Neuronal stem cell (in vitro differentiated cells): ENCODE results near the gene CDRT4.

Experiments used
- DNase-seq: peaks from one replicate; pipeline ENCODE4 v3.0.0-alpha.2; 2013; ENCODE audit warnings: low spot score
- H2AFZ ChIP-seq: one replicate; pipeline ENCODE4 v1.6.1; 2013; ENCODE audit warnings: mild to moderate bottlenecking, low read length, inconsistent platforms
- H2AK5ac ChIP-seq: 2 replicates; pipeline ENCODE4 v1.6.1; 2013; ENCODE audit warnings: low read depth, mild to moderate bottlenecking, inconsistent platforms, low read length, moderate library complexity, mixed read lengths
- H2BK120ac ChIP-seq: 2 replicates; pipeline ENCODE4 v1.6.1; 2013; ENCODE audit warnings: low read depth, mild to moderate bottlenecking, inconsistent platforms, low read length, moderate library complexity, mixed read lengths
- H2BK12ac ChIP-seq: one replicate; pipeline ENCODE4 v1.6.1; 2013; ENCODE audit warnings: low read length, inconsistent platforms
- H2BK15ac ChIP-seq: 2 replicates; pipeline ENCODE4 v1.6.1; 2013; ENCODE audit warnings: mild to moderate bottlenecking, low read length, inconsistent platforms, mixed read lengths
- H2BK5ac ChIP-seq: one replicate; pipeline ENCODE4 v1.6.1; 2013; ENCODE audit warnings: inconsistent platforms, mild to moderate bottlenecking, low read length, moderate library complexity
- H3K14ac ChIP-seq: one replicate; pipeline ENCODE4 v1.6.1; 2013; ENCODE audit warnings: low read length, inconsistent platforms
- H3K18ac ChIP-seq: 2 replicates; pipeline ENCODE4 v1.6.1; 2013; ENCODE audit warnings: low read length, inconsistent platforms
- H3K23ac ChIP-seq: 2 replicates; pipeline ENCODE4 v1.6.1; 2013; ENCODE audit warnings: low read depth, mild to moderate bottlenecking, mixed read lengths, low read length, inconsistent platforms; ENCODE audit not compliant: poor library complexity
- H3K27ac ChIP-seq: replicated peaks from 3 replicates; pipeline ENCODE4 v1.5.1; 2013; ENCODE audit warnings: low read length, inconsistent platforms
- H3K27me3 ChIP-seq, 3 experiments: 2 replicates each; pipeline ENCODE4 v1.6.1; 2013; ENCODE audit warnings: low read length in 3 of 3, mild to moderate bottlenecking in 2 of 3, inconsistent platforms in 1 of 3, low read depth in 1 of 3, mixed read lengths in 1 of 3, moderate library complexity in 1 of 3; ENCODE audit not compliant: control insufficient read depth in 3 of 3, insufficient read depth in 3 of 3
- H3K36me3 ChIP-seq, 2 donors: replicated peaks in 1 of 2; 2 replicates each; pipeline ENCODE4 v1.6.1; 2013; ENCODE audit warnings: low read length in 2 of 2; ENCODE audit not compliant: control insufficient read depth in 2 of 2, insufficient read depth in 2 of 2
- H3K4ac ChIP-seq: 2 replicates; pipeline ENCODE4 v1.6.1; 2013; ENCODE audit warnings: inconsistent platforms, mild to moderate bottlenecking, low read length, moderate library complexity
- H3K4me1 ChIP-seq, 2 donors: 1 replicate in 1 of 2; 2 replicates in 1 of 2; pipeline ENCODE4 v1.6.1; 2013; ENCODE audit warnings: low read length in 2 of 2, low read depth in 1 of 2; ENCODE audit not compliant: control insufficient read depth in 2 of 2, insufficient read depth in 1 of 2
- H3K4me2 ChIP-seq: one replicate; pipeline ENCODE4 v1.6.1; 2013; ENCODE audit warnings: mild to moderate bottlenecking, low read length, inconsistent platforms; ENCODE audit not compliant: insufficient read depth, poor library complexity, severe bottlenecking
- H3K4me3 ChIP-seq, 2 donors: 2 replicates each; pipeline ENCODE4 v1.5.1; 2013; ENCODE audit warnings: low read length in 2 of 2, mild to moderate bottlenecking in 2 of 2, inconsistent platforms in 1 of 2, moderate library complexity in 1 of 2
- H3K79me1 ChIP-seq: one replicate; pipeline ENCODE4 v1.6.1; 2013; ENCODE audit warnings: low read depth, mild to moderate bottlenecking, inconsistent platforms, low read length, moderate library complexity
- H3K9ac ChIP-seq: one replicate; pipeline ENCODE4 v1.6.1; 2013; ENCODE audit warnings: mild to moderate bottlenecking, low read depth, low read length, inconsistent platforms; ENCODE audit not compliant: poor library complexity
- H3K9me3 ChIP-seq, 2 donors: replicated peaks in 1 of 2; 2 replicates each; pipeline versions ENCODE3 to v1.6.1; 2013; ENCODE audit warnings: low read length in 2 of 2, mild to moderate bottlenecking in 2 of 2, inconsistent platforms in 1 of 2, low read depth in 1 of 2, mixed read lengths in 1 of 2, moderate library complexity in 1 of 2; ENCODE audit not compliant: control insufficient read depth in 2 of 2, insufficient read depth in 1 of 2
- H4K8ac ChIP-seq: one replicate; pipeline ENCODE4 v1.6.1; 2013; ENCODE audit warnings: low read depth, mild to moderate bottlenecking, inconsistent platforms, low read length, moderate library complexity
- H4K91ac ChIP-seq: one replicate; pipeline ENCODE4 v1.6.1; 2013; ENCODE audit warnings: low read length, low read depth, mild to moderate bottlenecking, inconsistent platforms; ENCODE audit not compliant: poor library complexity
- WGBS, 2 donors: extraction: QIAGEN DNeasy Blood & Tissue Kit; methylation state at CpG; one replicate each; pipeline ENCODE4 v1.1.7; 2013; ENCODE audit warnings: missing lambda C conversion rate in 2 of 2, mixed read lengths in 1 of 2; ENCODE audit not compliant: insufficient read length in 2 of 2, insufficient replicate concordance in 1 of 2; ENCODE audit errors: extremely low coverage in 2 of 2; 5-methylcytosine and 5-hydroxymethylcytosine counted together

CDRT4 gene

GRCh38 chr17:15501282-15501681, 33.9 kb upstream of the CDRT4 start:
- no peak overlapping the region for H2BK12ac ChIP-seq
- H3K4me1 ChIP-seq = peaks cover 0 to 6% of the 10 kb centered on the region in 2 donors
- H2AFZ ChIP-seq = no peak overlapping the region
- DNase-seq = no peak
- peaks cover 0 to 15% of the 10 kb centered on the region in 2 donors for H3K36me3 ChIP-seq
- H3K18ac ChIP-seq = no peak overlapping the region
- H2AK5ac ChIP-seq = no peak overlapping the region
- H4K91ac ChIP-seq = no peak overlapping the region
- no peak overlapping the region for H3K23ac ChIP-seq
- whole genome bisulfite sequencing, 2 donors = no CpG with 5 or more reads among the region's 3 CpGs
- no peak overlapping the region for H3K9ac ChIP-seq
- H4K8ac ChIP-seq = no peak overlapping the region
- no peak overlapping the region for H3K4ac ChIP-seq
- H3K14ac ChIP-seq = no peak overlapping the region
- no peak overlapping the region for H3K4me2 ChIP-seq
- H3K4me3 ChIP-seq = no peak overlapping the region
- H3K27me3 ChIP-seq = no peaks in the 10 kb centered on the region
- no peaks in the 10 kb centered on the region for H3K79me1 ChIP-seq
- no peak overlapping the region for H2BK15ac ChIP-seq
- H3K27ac ChIP-seq = no peak overlapping the region
- no peak overlapping the region for H2BK120ac ChIP-seq
- no peaks in the 10 kb centered on the region for H3K9me3 ChIP-seq
- no peak overlapping the region for H2BK5ac ChIP-seq

DNA sequence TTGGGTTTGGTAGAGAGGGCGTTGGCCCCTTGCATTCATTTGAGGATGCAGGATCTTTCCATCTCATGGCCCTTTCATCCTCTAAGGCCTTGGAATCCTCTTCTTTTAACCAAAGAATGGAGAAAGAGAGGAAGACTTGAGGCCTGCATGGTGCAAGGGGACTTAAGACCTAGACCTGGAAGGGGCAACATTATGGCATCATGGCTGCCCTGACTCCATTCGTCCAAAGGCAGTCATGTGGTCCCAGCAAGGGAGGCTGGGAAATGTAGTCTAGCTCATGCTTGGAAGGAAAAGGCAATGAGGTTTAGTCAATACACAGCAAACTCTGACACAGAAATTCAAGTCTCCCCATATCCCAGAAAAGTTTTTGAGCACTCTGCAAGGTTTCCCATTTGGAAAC, 30.7 kb upstream of the CDRT4 start:
- Histone ChIP-seq H2BK5ac (no peak overlapping the region), H3K4ac (no peak overlapping the region), H2BK12ac (no peak overlapping the region), H2BK120ac (no peak overlapping the region), H3K4me2 (no peak overlapping the region), H3K79me1 (no peaks in the 10 kb centered on the region), H3K9ac (no peak overlapping the region), H3K27ac (no peak overlapping the region), H3K4me3 (no peak overlapping the region), H2AK5ac (no peak overlapping the region), H2AFZ (no peak overlapping the region), H3K18ac (no peak overlapping the region), H3K36me3 (peaks cover 3 to 18% of the 10 kb centered on the region in 2 donors), H3K23ac (no peak overlapping the region), H3K9me3 (no peaks in the 10 kb centered on the region), H4K8ac (no peak overlapping the region), H2BK15ac (no peak overlapping the region), H3K27me3 (no peaks in the 10 kb centered on the region), H3K14ac (no peak overlapping the region), H4K91ac (no peak overlapping the region), H3K4me1 (peaks cover 0 to 7% of the 10 kb centered on the region in 2 donors)
- DNase-seq = no peak
- WGBS, 2 donors = no CpG with 5 or more reads among the region's 2 CpGs

GRCh38 chr17:15496735-15497670, 29.6 kb upstream of the CDRT4 start:
- H3K27ac ChIP-seq = no peak overlapping the region
- no peak for DNase-seq
- no peak overlapping the region for H3K4me2 ChIP-seq
- peaks cover 3 to 18% of the 10 kb centered on the region in 2 donors for H3K36me3 ChIP-seq
- peaks cover 0 to 6% of the 10 kb centered on the region in 2 donors for H3K4me1 ChIP-seq
- H2BK12ac ChIP-seq = no peak overlapping the region
- H3K14ac ChIP-seq = no peak overlapping the region
- no peak overlapping the region for H3K18ac ChIP-seq
- H3K23ac ChIP-seq = no peak overlapping the region
- WGBS, 2 donors = no CpG with 5 or more reads among the region's 7 CpGs
- no peaks in the 10 kb centered on the region for H3K9me3 ChIP-seq
- H3K9ac ChIP-seq = no peak overlapping the region
- no peak overlapping the region for H3K4me3 ChIP-seq
- no peak overlapping the region for H2BK120ac ChIP-seq
- H2BK5ac ChIP-seq = no peak overlapping the region
- H2AK5ac ChIP-seq = no peak overlapping the region
- H2AFZ ChIP-seq = no peak overlapping the region
- no peak overlapping the region for H3K4ac ChIP-seq
- no peak overlapping the region for H4K91ac ChIP-seq
- no peak overlapping the region for H4K8ac ChIP-seq
- H2BK15ac ChIP-seq = no peak overlapping the region
- H3K79me1 ChIP-seq = no peaks in the 10 kb centered on the region
- H3K27me3 ChIP-seq = no peaks in the 10 kb centered on the region

DNA sequence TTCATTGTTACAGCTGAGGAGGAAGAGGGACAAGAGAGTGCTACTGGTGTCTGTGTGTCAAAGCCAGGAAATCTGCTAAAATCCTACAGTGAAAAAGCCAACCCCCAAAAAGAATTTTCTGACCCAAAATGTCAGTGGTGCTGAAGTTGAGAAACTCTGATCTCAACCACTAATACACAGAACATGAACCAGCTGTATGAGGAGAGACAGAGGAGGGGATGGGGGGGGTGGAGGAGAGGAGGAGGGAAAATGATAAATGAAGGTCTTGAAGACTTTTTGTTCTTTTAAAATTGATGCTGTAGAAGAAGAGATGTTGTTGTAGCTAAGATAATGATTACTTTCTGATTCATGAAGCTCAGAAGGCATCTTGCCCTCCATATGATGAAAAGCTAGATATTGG, 27.4 kb upstream of the CDRT4 start:
- Histone ChIP-seq H3K18ac (no peak overlapping the region), H3K14ac (no peak overlapping the region), H3K4ac (no peak overlapping the region), H2BK12ac (no peak overlapping the region), H3K4me2 (no peak overlapping the region), H2BK120ac (no peak overlapping the region), H2BK15ac (no peak overlapping the region), H4K8ac (no peak overlapping the region), H2AK5ac (no peak overlapping the region), H3K9me3 (no peaks in the 10 kb centered on the region), H3K4me1 (peaks cover 3 to 7% of the 10 kb centered on the region in 2 donors), H4K91ac (no peak overlapping the region), H3K27me3 (no peaks in the 10 kb centered on the region), H3K9ac (no peak overlapping the region), H3K36me3 (peaks cover 6 to 15% of the 10 kb centered on the region in 2 donors), H3K23ac (no peak overlapping the region), H2BK5ac (no peak overlapping the region), H2AFZ (no peak overlapping the region), H3K4me3 (no peak overlapping the region), H3K27ac (no peak overlapping the region), H3K79me1 (no peaks in the 10 kb centered on the region)
- no peak for DNase-seq
